ENCODE measurements around the gene SDK1.

DNA sequence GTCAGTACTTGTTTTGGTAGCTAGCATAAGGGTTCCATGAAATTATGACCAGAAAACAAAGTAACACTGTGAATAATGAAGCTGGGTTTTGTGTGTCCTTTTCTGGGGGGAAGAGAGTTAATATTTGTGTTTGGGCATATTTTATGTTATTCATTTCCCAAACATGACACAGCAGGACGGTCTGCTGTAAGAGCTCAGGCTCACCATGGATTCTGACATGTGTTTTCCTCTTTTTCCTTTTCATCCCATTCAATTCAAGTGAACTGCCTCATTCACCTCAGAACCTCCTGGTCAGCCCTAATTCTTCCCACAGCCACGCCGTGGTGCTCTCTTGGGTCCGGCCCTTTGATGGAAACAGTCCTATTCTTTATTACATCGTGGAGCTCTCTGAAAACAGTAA is 685.9 kb downstream of the SDK1 start:
- TF ChIP-seq, protein P1, sequence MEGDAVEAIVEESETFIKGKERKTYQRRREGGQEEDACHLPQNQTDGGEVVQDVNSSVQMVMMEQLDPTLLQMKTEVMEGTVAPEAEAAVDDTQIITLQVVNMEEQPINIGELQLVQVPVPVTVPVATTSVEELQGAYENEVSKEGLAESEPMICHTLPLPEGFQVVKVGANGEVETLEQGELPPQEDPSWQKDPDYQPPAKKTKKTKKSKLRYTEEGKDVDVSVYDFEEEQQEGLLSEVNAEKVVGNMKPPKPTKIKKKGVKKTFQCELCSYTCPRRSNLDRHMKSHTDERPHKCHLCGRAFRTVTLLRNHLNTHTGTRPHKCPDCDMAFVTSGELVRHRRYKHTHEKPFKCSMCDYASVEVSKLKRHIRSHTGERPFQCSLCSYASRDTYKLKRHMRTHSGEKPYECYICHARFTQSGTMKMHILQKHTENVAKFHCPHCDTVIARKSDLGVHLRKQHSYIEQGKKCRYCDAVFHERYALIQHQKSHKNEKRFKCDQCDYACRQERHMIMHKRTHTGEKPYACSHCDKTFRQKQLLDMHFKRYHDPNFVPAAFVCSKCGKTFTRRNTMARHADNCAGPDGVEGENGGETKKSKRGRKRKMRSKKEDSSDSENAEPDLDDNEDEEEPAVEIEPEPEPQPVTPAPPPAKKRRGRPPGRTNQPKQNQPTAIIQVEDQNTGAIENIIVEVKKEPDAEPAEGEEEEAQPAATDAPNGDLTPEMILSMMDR (IDR thresholded peaks at IDR 0.05): no peak
- TF ChIP-seq POLR2A (IDR thresholded peaks at IDR 0.05): no peak
- TF ChIP-seq POLR2AphosphoS5 (IDR thresholded peaks at IDR 0.05): no peak
